Bronchial smooth muscle cell (primary cell): ENCODE data around the gene HLA-A. TPM values are rescaled to one million over a fixed set of nuclear protein-coding genes. Genes with fewer than 3 reads are reported as not detected.

Experiments
- total RNA-seq: library from RNA; depleted of rRNA; stranded (reverse); fragments of >200 nt; gene quantifications from 2 replicates; pipeline ENCODE4 v1.2.1, GENCODE V29; 2014

HLA-A gene
- 288 and 366 TPM in 2 replicates for total RNA-seq

DNA sequence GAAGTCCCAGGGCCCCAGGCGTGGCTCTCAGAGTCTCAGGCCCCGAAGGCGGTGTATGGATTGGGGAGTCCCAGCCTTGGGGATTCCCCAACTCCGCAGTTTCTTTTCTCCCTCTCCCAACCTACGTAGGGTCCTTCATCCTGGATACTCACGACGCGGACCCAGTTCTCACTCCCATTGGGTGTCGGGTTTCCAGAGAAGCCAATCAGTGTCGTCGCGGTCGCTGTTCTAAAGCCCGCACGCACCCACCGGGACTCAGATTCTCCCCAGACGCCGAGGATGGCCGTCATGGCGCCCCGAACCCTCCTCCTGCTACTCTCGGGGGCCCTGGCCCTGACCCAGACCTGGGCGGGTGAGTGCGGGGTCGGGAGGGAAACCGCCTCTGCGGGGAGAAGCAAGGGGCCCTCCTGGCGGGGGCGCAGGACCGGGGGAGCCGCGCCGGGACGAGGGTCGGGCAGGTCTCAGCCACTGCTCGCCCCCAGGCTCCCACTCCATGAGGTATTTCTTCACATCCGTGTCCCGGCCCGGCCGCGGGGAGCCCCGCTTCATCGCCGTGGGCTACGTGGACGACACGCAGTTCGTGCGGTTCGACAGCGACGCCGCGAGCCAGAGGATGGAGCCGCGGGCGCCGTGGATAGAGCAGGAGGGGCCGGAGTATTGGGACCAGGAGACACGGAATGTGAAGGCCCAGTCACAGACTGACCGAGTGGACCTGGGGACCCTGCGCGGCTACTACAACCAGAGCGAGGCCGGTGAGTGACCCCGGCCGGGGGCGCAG lies at the start of gene HLA-A:
TSS of gene HLA-A (plus strand) at position 258 of the 778 bp plus-strand sequence. CDS start at position 280, 22 bp downstream.

Other genes with a start within 250 kb of the HLA-A start
- gene HLA-F, start 219.1 kb upstream of the HLA-A start, total RNA-seq = 2.4 and 3.9 TPM in 2 replicates
- gene HLA-G, start 114.7 kb upstream of the HLA-A start, total RNA-seq = 0.16 and 0.17 TPM in 2 replicates
- 34.2 and 49.5 TPM in 2 replicates for gene POLR1H, start 118.7 kb downstream of the HLA-A start, total RNA-seq
- 9.5 and 12.3 TPM in 2 replicates for gene PPP1R11, start 124.7 kb downstream of the HLA-A start, total RNA-seq
- gene RNF39, start 133.2 kb downstream of the HLA-A start, total RNA-seq = under 0.01 and 0.09 TPM in 2 replicates
- not detected in 2 replicates for gene TRIM31, start 170.6 kb downstream of the HLA-A start, total RNA-seq
- not detected in 2 replicates for gene TRIM40, start 193.6 kb downstream of the HLA-A start, total RNA-seq
- under 0.01 TPM in 1 of 2 replicates, not detected in the other for gene TRIM10, start 218.7 kb downstream of the HLA-A start, total RNA-seq
- gene TRIM15, start 221.0 kb downstream of the HLA-A start, total RNA-seq = not detected in 2 replicates